ENCODE data around the gene FGF2. TPM values are rescaled to one million over a fixed set of nuclear protein-coding genes. Genes with fewer than 3 reads are reported as not detected.
A peak's percentile ranks its signal among the peaks of the same experiment; 100 is the strongest.

Gene FGF2
- total RNA-seq, 1 experiment from 2014 or later: 134 TPM

DNA sequence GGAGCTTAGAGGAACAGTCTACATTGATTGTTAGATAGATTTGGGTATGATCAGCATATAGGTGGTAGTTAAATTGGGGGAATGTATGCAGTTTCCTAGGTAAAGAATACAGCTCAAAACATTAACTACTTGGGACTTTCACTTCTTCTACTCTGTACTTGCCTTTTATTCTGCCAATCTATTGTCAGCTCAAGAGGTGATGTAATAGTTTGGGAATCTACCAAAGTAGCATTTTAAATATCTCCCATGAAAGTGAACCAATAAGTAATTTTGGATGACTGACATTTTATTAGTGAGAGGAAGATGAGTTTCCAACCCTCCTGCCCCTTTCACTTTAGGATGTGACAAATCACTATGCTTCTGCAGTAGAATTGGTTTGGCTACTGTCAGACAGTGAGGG lies 52.4 kb downstream of the FGF2 start:
- ChIA-PET CTCF (interaction anchor here (1.1 kb wide), 1 partner anchor 106 kb away, joined by 3 read pairs; no protein-coding TSS in a partner anchor), POLR2A (no interaction called here)
- Mint-ChIP-seq H3K27ac (ENCODE audit: low read depth, unreplicated experiment) (no peak overlapping the region), H3K9me3 (ENCODE audit: unreplicated experiment) (peaks cover 11% of the 10 kb centered on the region), H3K27me3 (ENCODE audit: insufficient read depth, unreplicated experiment) (no peaks in the 10 kb centered on the region), H3K4me3 (ENCODE audit: unreplicated experiment) (no peak overlapping the region), H3K36me3 (ENCODE audit: insufficient read depth, unreplicated experiment) (peaks cover 47% of the 10 kb centered on the region), H3K4me1 (ENCODE audit: insufficient read depth, unreplicated experiment) (peaks cover 18% of the 10 kb centered on the region)
- TF ChIP-seq, protein P1, sequence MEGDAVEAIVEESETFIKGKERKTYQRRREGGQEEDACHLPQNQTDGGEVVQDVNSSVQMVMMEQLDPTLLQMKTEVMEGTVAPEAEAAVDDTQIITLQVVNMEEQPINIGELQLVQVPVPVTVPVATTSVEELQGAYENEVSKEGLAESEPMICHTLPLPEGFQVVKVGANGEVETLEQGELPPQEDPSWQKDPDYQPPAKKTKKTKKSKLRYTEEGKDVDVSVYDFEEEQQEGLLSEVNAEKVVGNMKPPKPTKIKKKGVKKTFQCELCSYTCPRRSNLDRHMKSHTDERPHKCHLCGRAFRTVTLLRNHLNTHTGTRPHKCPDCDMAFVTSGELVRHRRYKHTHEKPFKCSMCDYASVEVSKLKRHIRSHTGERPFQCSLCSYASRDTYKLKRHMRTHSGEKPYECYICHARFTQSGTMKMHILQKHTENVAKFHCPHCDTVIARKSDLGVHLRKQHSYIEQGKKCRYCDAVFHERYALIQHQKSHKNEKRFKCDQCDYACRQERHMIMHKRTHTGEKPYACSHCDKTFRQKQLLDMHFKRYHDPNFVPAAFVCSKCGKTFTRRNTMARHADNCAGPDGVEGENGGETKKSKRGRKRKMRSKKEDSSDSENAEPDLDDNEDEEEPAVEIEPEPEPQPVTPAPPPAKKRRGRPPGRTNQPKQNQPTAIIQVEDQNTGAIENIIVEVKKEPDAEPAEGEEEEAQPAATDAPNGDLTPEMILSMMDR (IDR thresholded peaks at IDR 0.05; ENCODE audit: unreplicated experiment): no peak
- no TSS peak for BruUV-seq (replicated peaks)
- DNase-seq (ENCODE audit: unreplicated experiment): no peak
- intact Hi-C loops (cut with micrococcal nuclease): no loop called here

DNA sequence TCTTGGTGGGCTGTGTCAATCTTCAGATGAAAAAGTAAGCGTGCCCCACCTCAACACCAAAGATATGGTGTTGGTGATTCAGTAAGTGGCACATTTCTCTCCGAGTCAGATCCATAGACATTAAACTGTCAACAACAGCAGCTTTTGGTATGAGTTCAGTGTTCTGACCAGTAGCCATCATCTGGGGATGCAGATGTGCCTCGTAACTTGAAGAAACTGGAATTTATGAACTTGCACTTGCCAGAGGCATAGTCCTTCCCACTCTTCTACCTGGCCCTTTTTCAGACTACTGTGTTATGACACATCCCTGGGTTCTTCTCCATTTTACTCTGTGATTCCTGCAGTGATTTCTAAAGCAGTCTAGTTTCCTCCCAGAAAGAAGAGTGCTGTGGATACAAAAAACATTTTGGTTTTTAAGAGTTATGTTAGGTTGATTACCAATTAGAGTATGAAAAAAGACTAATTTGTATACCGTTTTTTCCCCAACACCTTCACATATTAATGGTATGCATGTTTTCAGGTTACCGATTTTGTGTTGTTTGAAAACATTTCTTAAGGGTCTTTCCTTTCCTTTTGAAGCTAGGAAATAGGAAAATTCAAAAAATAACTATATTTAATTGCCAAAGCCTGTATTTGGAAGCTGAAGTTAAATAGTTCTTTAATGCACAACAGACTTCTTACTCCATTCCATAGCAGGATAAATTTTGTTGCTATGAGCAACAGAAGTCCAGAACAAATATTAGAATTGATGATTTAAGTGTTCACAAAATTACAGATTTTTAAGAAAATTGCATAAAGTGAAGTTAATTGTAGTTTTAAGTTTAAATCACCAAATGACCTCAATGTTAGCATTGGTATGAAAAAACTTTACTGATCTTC lies 56.5 kb downstream of the FGF2 start:
- Mint-ChIP-seq H3K9me3 (ENCODE audit: unreplicated experiment) (peaks cover 12% of the 10 kb centered on the region), H3K27ac (ENCODE audit: low read depth, unreplicated experiment) (no peak overlapping the region), H3K4me3 (ENCODE audit: unreplicated experiment) (no peak overlapping the region), H3K36me3 (ENCODE audit: insufficient read depth, unreplicated experiment) (peaks cover 36% of the 10 kb centered on the region), H3K4me1 (ENCODE audit: insufficient read depth, unreplicated experiment) (peaks cover 8% of the 10 kb centered on the region), H3K27me3 (ENCODE audit: insufficient read depth, unreplicated experiment) (no peaks in the 10 kb centered on the region)
- no TSS peak for BruUV-seq (replicated peaks)
- POLR2A ChIA-PET: interaction anchor here (1.2 kb wide), 1 partner anchor 28 kb away, joined by 3 read pairs; no protein-coding TSS in a partner anchor
- CTCF ChIA-PET: no interaction called here
- no peak for DNase-seq (ENCODE audit: unreplicated experiment)
- intact Hi-C loops (cut with micrococcal nuclease): no loop called here
- TF ChIP-seq, protein P1 (IDR thresholded peaks at IDR 0.05; ENCODE audit: unreplicated experiment): no peak

DNA sequence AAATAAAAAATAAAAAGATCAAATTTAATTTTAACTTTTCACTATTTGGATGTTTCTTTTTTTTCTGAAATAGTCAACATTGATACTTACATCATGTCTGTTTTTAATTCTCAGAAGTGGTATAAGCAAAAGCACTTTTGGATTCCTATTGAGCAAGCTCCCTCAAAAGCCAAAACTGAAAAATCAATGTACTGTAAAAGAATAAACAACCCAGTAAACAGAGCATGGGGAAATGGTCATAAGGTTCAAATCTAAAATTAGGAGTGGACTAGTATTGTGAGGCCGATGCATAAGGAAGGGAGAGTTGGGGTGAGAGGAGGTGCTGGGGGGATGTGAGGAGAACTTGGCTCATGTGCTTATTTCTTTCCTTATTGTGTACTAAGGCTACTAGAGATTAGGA lies 57.9 kb downstream of the FGF2 start:
- Mint-ChIP-seq H3K27ac (ENCODE audit: low read depth, unreplicated experiment) (peak overlapping the region; percentile 50), H3K4me3 (ENCODE audit: unreplicated experiment) (no peak overlapping the region), H3K36me3 (ENCODE audit: insufficient read depth, unreplicated experiment) (peaks cover 27% of the 10 kb centered on the region), H3K27me3 (ENCODE audit: insufficient read depth, unreplicated experiment) (no peaks in the 10 kb centered on the region), H3K9me3 (ENCODE audit: unreplicated experiment) (peaks cover 18% of the 10 kb centered on the region), H3K4me1 (ENCODE audit: insufficient read depth, unreplicated experiment) (peaks cover 7% of the 10 kb centered on the region)
- CTCF ChIA-PET: no interaction called here
- TF ChIP-seq, protein P1 (IDR thresholded peaks at IDR 0.05; ENCODE audit: unreplicated experiment): no peak
- BruUV-seq (replicated peaks): no TSS peak
- intact Hi-C loops (cut with micrococcal nuclease): no loop called here
- POLR2A ChIA-PET: interaction anchor here (1.2 to 1.7 kb wide), 2 partner anchors 53 to 108 kb away, joined by 3 read pairs; no protein-coding TSS in a partner anchor
- DNase-seq (ENCODE audit: unreplicated experiment): no peak

DNA sequence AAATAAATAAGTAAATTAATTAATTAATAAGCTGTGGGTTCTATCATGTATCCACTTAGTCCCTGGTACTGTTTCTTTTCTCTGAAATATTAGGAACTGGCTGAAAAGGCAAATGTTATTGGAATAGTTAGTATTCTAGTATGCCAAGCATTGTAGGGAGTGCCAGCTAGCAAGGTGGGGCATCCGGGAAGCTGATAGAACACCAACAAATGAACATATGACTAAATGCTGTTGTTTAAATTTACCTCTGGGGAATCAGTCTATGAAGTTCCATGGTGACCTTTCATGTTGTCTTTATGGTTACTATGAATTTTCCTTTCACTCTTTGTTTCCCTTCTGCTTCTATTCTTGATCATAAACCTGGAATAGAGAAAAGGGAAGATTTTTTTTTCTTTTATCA lies 63.1 kb downstream of the FGF2 start:
- Mint-ChIP-seq H3K4me3 (ENCODE audit: unreplicated experiment) (peak overlapping the region; percentile 35), H3K27me3 (ENCODE audit: insufficient read depth, unreplicated experiment) (no peaks in the 10 kb centered on the region)
- CTCF ChIA-PET: no interaction called here

More for the DNA sequence above, 63.1 kb downstream of the FGF2 start:
- intact Hi-C loops (cut with micrococcal nuclease): no loop called here
- peaks cover 8% of the 10 kb centered on the region for H3K9me3 Mint-ChIP-seq (ENCODE audit: unreplicated experiment)
- BruUV-seq (replicated peaks): no TSS peak
- TF ChIP-seq, protein P1 (IDR thresholded peaks at IDR 0.05; ENCODE audit: unreplicated experiment): no peak
- H3K27ac Mint-ChIP-seq (ENCODE audit: low read depth, unreplicated experiment): peak overlapping the region; percentile 82
- peaks cover 14% of the 10 kb centered on the region for H3K36me3 Mint-ChIP-seq (ENCODE audit: insufficient read depth, unreplicated experiment)
- POLR2A ChIA-PET: interaction anchor here (0.7 to 2.0 kb wide), 12 partner anchors 10 to 157 kb away, joined by 3 to 9 read pairs (median 4); partner anchors contain the start of genes BBS12 and NUDT6
- H3K4me1 Mint-ChIP-seq (ENCODE audit: insufficient read depth, unreplicated experiment): peaks cover 12% of the 10 kb centered on the region
- peak; percentile 57 for DNase-seq (ENCODE audit: unreplicated experiment)

Measured in MCF 10A (cell line).